Progenitor cell of endocrine pancreas (in vitro differentiated cells): Measurements from ENCODE around the gene VPS26C. TPM values are rescaled to one million over a fixed set of nuclear protein-coding genes. Genes with fewer than 3 reads are reported as not detected.
A peak's percentile ranks its signal among the peaks of the same experiment; 100 is the strongest.

Experiments
- DNase-seq: peaks from one replicate; pipeline ENCODE4 v3.0.0; 2021; ENCODE audit warnings: low spot score; ENCODE audit not compliant: unreplicated experiment
- H3K27ac Mint-ChIP-seq: 2 replicates; pipeline ENCODE4 v1.8.0; 2021; ENCODE audit warnings: mild to moderate bottlenecking, moderate library complexity, mixed read lengths
- H3K27me3 Mint-ChIP-seq: 2 replicates; pipeline ENCODE4 v1.8.0; 2021; ENCODE audit warnings: mixed read lengths
- H3K36me3 Mint-ChIP-seq: 2 replicates; pipeline ENCODE4 v1.8.0; 2022; ENCODE audit warnings: mixed read lengths; ENCODE audit not compliant: insufficient read depth
- H3K4me1 Mint-ChIP-seq: 2 replicates; pipeline ENCODE4 v1.8.0; 2021; ENCODE audit warnings: low read depth, mixed read lengths
- H3K4me3 Mint-ChIP-seq: 2 replicates; pipeline ENCODE4 v1.8.0; 2021; ENCODE audit warnings: low read depth, mild to moderate bottlenecking, moderate library complexity, mixed read lengths
- H3K9me3 Mint-ChIP-seq: 2 replicates; pipeline ENCODE4 v1.8.0; 2021; ENCODE audit warnings: low read depth, mixed read lengths
- CTCF ChIP-seq: fragments of 200-600 bp; sonication (generic); IDR thresholded peaks from one replicate; pipeline ENCODE4 v1.5.0; 2021; ENCODE audit warnings: antibody characterized with exemption, mild to moderate bottlenecking; ENCODE audit not compliant: unreplicated experiment
- total RNA-seq: library from RNA; stranded (reverse); gene quantifications from 2 replicates; pipeline ENCODE4 v1.2.1, GENCODE V29; 2021

Gene VPS26C
- total RNA-seq, 1 donor from 2014 or later, result 38.7 TPM

GRCh38 chr21:37251294-37251634 lies 15.9 kb downstream of the VPS26C start:
- Mint-ChIP-seq H3K4me3 (no peak overlapping the region), H3K4me1 (no peaks in the 10 kb centered on the region), H3K27me3 (no peaks in the 10 kb centered on the region), H3K9me3 (no peaks in the 10 kb centered on the region), H3K27ac (no peak overlapping the region), H3K36me3 (no peaks in the 10 kb centered on the region)
- DNase-seq, result no peak
- no peak for TF ChIP-seq CTCF

GRCh38 chr21:37249112-37249904 lies 17.8 kb downstream of the VPS26C start:
- H3K9me3 Mint-ChIP-seq, result no peaks in the 10 kb centered on the region
- H3K4me1 Mint-ChIP-seq, result peaks cover 8% of the 10 kb centered on the region
- H3K27ac Mint-ChIP-seq, result no peak overlapping the region
- no peak for DNase-seq
- H3K36me3 Mint-ChIP-seq, result no peaks in the 10 kb centered on the region
- H3K4me3 Mint-ChIP-seq, result no peak overlapping the region
- H3K27me3 Mint-ChIP-seq, result no peaks in the 10 kb centered on the region
- no peak for TF ChIP-seq CTCF

GRCh38 chr21:37248298-37248697 lies 18.8 kb downstream of the VPS26C start:
- no peaks in the 10 kb centered on the region for H3K36me3 Mint-ChIP-seq
- H3K4me3 Mint-ChIP-seq, result no peak overlapping the region
- no peak for TF ChIP-seq CTCF

GRCh38 chr21:37245151-37245550 lies 22.0 kb downstream of the VPS26C start:
- no peaks in the 10 kb centered on the region for H3K27me3 Mint-ChIP-seq
- no peak for DNase-seq
- H3K36me3 Mint-ChIP-seq, result peaks cover 4% of the 10 kb centered on the region
- H3K4me3 Mint-ChIP-seq, result no peak overlapping the region
- no peaks in the 10 kb centered on the region for H3K9me3 Mint-ChIP-seq
- peak overlapping the region; percentile 9 for H3K27ac Mint-ChIP-seq
- peaks cover 8% of the 10 kb centered on the region for H3K4me1 Mint-ChIP-seq
- TF ChIP-seq CTCF, result no peak

More at GRCh38 chr21:37248298-37248697, 18.8 kb downstream of the VPS26C start:
- H3K27me3 Mint-ChIP-seq, result no peaks in the 10 kb centered on the region
- H3K9me3 Mint-ChIP-seq, result no peaks in the 10 kb centered on the region
- no peak overlapping the region for H3K27ac Mint-ChIP-seq
- no peak for DNase-seq
- H3K4me1 Mint-ChIP-seq, result peaks cover 8% of the 10 kb centered on the region

- Mint-ChIP-seq H3K36me3 (peaks cover 4% of the 10 kb centered on the region), H3K27ac (no peak overlapping the region), H3K4me3 (no peak overlapping the region), H3K27me3 (no peaks in the 10 kb centered on the region), H3K9me3 (no peaks in the 10 kb centered on the region), H3K4me1 (peaks cover 8% of the 10 kb centered on the region)
- no peak for TF ChIP-seq CTCF
- DNase-seq, result no peak
Observed at GRCh38 chr21:37244501-37245095, 22.5 kb downstream of the VPS26C start.
